LNCAP (cell line): ENCODE results near the gene ZNF423.

Experiments used
- TF ChIP-seq, protein P1 (sequence below): fragments of 450-650 bp; IDR thresholded peaks from 2 replicates; pipeline ENCODE4 v1.5.1; 2017; ENCODE audit warnings: mild to moderate bottlenecking

Gene ZNF423

DNA sequence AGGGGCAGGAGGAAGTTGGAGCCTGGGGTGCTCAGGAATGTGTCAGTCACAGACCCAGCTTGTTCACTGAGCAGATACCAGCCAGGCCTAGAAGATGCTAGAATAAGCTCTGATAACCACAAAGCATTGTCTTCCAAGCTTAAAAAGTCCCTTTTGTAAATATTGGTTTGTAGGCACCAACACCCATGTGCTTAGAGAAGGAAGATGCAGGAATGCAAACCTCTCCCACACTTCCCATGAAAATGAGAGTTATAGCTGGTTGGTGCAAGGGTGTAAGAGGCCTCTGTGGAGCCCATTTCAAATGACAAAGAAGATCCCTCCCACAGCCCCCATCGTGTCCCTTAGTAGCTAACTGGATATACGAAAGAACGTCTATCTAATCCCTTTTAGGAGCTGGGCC lies 272.0 kb downstream of the ZNF423 start:
- TF ChIP-seq, protein P1, sequence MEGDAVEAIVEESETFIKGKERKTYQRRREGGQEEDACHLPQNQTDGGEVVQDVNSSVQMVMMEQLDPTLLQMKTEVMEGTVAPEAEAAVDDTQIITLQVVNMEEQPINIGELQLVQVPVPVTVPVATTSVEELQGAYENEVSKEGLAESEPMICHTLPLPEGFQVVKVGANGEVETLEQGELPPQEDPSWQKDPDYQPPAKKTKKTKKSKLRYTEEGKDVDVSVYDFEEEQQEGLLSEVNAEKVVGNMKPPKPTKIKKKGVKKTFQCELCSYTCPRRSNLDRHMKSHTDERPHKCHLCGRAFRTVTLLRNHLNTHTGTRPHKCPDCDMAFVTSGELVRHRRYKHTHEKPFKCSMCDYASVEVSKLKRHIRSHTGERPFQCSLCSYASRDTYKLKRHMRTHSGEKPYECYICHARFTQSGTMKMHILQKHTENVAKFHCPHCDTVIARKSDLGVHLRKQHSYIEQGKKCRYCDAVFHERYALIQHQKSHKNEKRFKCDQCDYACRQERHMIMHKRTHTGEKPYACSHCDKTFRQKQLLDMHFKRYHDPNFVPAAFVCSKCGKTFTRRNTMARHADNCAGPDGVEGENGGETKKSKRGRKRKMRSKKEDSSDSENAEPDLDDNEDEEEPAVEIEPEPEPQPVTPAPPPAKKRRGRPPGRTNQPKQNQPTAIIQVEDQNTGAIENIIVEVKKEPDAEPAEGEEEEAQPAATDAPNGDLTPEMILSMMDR = no peak

DNA sequence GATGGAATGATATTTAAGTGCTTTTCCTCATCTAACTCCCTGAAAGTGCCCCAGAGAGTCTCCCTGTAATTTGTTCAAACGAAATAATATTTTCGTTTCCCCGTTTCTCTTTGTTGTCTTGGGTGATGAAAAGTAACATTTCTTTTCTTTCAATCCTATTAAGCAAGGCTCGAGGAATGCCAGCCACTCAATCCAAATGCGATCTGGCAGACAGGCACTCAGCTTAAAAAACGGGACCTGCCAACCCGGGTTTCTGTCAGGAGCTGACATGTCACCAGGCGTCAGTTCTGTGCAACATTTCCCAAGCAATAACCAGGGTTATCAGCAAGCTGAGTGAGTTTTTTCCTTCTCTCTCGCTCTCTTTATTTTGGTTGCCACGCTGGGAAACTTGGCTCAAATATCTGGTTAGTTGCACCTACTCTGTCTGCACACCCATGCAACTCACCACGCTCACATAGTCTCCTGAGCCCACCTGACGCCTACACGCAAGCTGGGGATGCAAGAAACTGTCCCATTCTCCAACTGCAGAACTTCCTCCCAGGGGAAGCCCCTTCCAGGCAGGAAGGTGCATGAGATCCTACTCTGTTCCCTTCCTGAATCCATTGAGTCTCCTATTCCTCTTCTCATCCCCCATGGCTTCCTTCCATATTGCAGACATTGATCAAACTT lies 274.1 kb downstream of the ZNF423 start:
- TF ChIP-seq, protein P1 = no peak

- TF ChIP-seq, protein P1 = no peak
Measured at GRCh38 chr16:49580751-49581303, 275.1 kb downstream of the ZNF423 start.

GRCh38 chr16:49578435-49579024 lies 277.4 kb downstream of the ZNF423 start:
- TF ChIP-seq, protein P1 = no peak

GRCh38 chr16:49578018-49578417 lies 277.9 kb downstream of the ZNF423 start:
- TF ChIP-seq, protein P1 = no peak

GRCh38 chr16:49576941-49577340 lies 279.0 kb downstream of the ZNF423 start:
- TF ChIP-seq, protein P1 = no peak

GRCh38 chr16:49576173-49576494 lies 279.8 kb downstream of the ZNF423 start:
- TF ChIP-seq, protein P1 = no peak
